Smooth muscle cell (in vitro differentiated cells): ENCODE results near the gene CGB3. TPM values are rescaled to one million over a fixed set of nuclear protein-coding genes. Genes with fewer than 3 reads are reported as not detected.

Experiments used
- DNase-seq: peaks from one replicate; lab custom pipeline; 2025; ENCODE audit not compliant: unreplicated experiment; lab: John Stamatoyannopoulos, UW
- H2AFZ ChIP-seq: fragments of 200-600 bp; sonication (generic); 2 replicates; pipeline ENCODE4 v1.6.0; 2016; ENCODE audit warnings: antibody characterized with exemption, low read depth, mild to moderate bottlenecking
- H3F3A ChIP-seq: fragments of 200-600 bp; sonication (generic); 2 replicates; pipeline ENCODE4 v1.6.0; 2017; ENCODE audit warnings: antibody characterized with exemption, low read depth
- H3K27ac ChIP-seq: fragments of 200-600 bp; sonication (generic); 2 replicates; pipeline ENCODE4 v1.5.1; 2016; ENCODE audit warnings: low read depth, mild to moderate bottlenecking
- H3K27me3 ChIP-seq: fragments of 200-600 bp; sonication (generic); 2 replicates; pipeline ENCODE4 v1.6.1; 2016; ENCODE audit warnings: low read depth, mild to moderate bottlenecking
- H3K36me3 ChIP-seq: fragments of 200-600 bp; sonication (generic); 2 replicates; pipeline ENCODE4 v1.5.1; 2016; ENCODE audit warnings: low read depth
- H3K4me1 ChIP-seq: fragments of 200-600 bp; sonication (generic); 2 replicates; pipeline ENCODE4 v1.5.1; 2016; ENCODE audit warnings: low read depth
- H3K4me2 ChIP-seq: fragments of 200-600 bp; sonication (generic); 2 replicates; pipeline ENCODE4 v1.6.0; 2016; ENCODE audit warnings: mild to moderate bottlenecking
- H3K4me3 ChIP-seq: fragments of 200-600 bp; sonication (generic); 2 replicates; pipeline ENCODE4 v1.5.1; 2016; ENCODE audit warnings: mild to moderate bottlenecking
- H3K79me2 ChIP-seq: fragments of 200-600 bp; sonication (generic); 2 replicates; pipeline ENCODE4 v1.6.0; 2016; ENCODE audit warnings: low read depth, mild to moderate bottlenecking
- H3K9ac ChIP-seq: fragments of 200-600 bp; sonication (generic); 2 replicates; pipeline ENCODE4 v1.6.0; 2016; ENCODE audit warnings: low read depth
- H3K9me3 ChIP-seq: fragments of 200-600 bp; sonication (generic); replicated peaks from 2 replicates; pipeline ENCODE4 v1.5.1; 2016; ENCODE audit warnings: low read depth
- H4K20me1 ChIP-seq: fragments of 200-600 bp; sonication (generic); 2 replicates; pipeline ENCODE4 v1.6.0; 2016; ENCODE audit warnings: low read depth
- CTCF ChIP-seq: fragments of 200-600 bp; sonication (generic); IDR thresholded peaks from 2 replicates; pipeline ENCODE4 v1.5.1; 2017; ENCODE audit warnings: borderline replicate concordance, mild to moderate bottlenecking, antibody characterized with exemption; ENCODE audit not compliant: insufficient read depth, poor library complexity, severe bottlenecking
- WGBS: methylation state at CpG from one replicate; pipeline ENCODE4 v1.1.7; 2016; ENCODE audit warnings: low lambda C conversion rate; 5-methylcytosine and 5-hydroxymethylcytosine counted together
- polyA plus RNA-seq: library from polyadenylated mRNA; unstranded; fragments of >200 nt; fragmentation: Nextera tagmentation; extraction: Ambion mirVana; gene quantifications from 2 replicates; pipeline ENCODE4 v1.2.1, GENCODE V29; 2016
- total RNA-seq: library from RNA; depleted of rRNA; stranded (reverse); fragments of >200 nt; gene quantifications from 2 replicates; pipeline ENCODE4 v1.2.3, GENCODE V29; 2014

CGB3 gene
- total and polyA plus RNA-seq, 2 experiments from 2014 or later: 0.45 TPM; not detected in 1

DNA sequence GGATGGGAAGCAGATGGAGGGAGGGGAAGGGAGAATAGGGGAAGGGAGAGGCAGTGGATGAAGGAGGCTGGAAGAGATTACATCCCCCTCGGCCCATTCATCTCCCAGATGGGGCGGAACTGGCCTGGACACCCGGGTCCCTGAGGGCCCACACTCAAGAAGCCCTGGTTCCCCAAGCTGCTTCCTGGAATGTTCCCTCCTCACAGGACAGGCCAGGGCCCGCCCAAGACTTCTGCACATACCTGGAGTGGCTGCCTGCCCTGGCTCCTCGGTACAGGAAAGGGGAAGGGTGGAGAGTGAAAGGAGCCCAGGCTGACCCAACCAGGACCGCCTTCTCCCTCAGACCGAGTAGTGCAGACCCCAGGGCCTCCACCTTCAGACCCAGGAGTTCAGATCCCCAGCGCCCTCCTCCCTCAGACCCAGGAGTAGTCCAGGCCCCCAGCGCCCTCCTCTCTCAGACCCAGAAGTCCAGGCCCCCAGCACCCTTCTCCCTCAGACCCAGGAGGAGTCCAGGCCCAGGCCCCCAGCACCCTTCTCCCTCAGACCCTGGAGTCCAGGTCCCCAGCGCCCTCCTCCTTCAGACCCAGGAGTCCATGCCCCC, 40.0 kb upstream of the CGB3 start:
- no peak overlapping the region for H3K9ac ChIP-seq

DNA sequence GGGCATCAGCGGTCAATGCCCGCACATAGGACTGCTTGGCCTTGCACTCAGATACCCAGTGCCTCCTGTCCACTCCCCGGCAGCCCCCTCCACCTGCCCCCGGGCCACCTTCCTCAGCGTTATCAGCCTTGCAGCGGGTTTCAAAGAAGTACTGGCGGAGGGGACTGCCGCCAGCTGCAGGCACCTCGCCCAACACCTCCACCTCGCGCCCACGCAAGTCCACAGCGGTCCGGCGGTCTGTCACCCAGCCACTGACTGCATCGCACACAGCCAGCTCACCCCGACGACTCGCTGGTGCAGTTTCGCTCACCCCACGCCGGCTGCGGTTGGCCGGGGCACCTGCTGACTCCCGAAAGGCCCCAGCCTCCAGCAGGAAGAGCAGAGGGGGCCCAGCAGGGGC, 37.3 kb upstream of the CGB3 start:
- H3K27me3 ChIP-seq: no peaks in the 10 kb centered on the region
- TF ChIP-seq CTCF: no peak
- H3K9me3 ChIP-seq: no peaks in the 10 kb centered on the region
- no peak overlapping the region for H2AFZ ChIP-seq
- peaks cover 19% of the 10 kb centered on the region for H3K4me1 ChIP-seq
- peaks cover 15% of the 10 kb centered on the region for H4K20me1 ChIP-seq
- H3K9ac ChIP-seq: no peak overlapping the region
- no peaks in the 10 kb centered on the region for H3F3A ChIP-seq
- DNase-seq: no peak
- no peak overlapping the region for H3K27ac ChIP-seq
- no peaks in the 10 kb centered on the region for H3K36me3 ChIP-seq
- no peaks in the 10 kb centered on the region for H3K79me2 ChIP-seq
- no peak overlapping the region for H3K4me2 ChIP-seq
- 88% methylated on average over 25 of the region's 25 CpGs for WGBS
- no peak overlapping the region for H3K4me3 ChIP-seq

More for the DNA sequence above, 40.0 kb upstream of the CGB3 start:
- no peaks in the 10 kb centered on the region for H3K27me3 ChIP-seq
- peak overlapping the region; percentile 53 for H3K4me3 ChIP-seq
- peaks cover 16% of the 10 kb centered on the region for H3K4me1 ChIP-seq
- no peaks in the 10 kb centered on the region for H3K36me3 ChIP-seq
- WGBS: 56% methylated on average over 8 of the region's 10 CpGs
- H3K79me2 ChIP-seq: no peaks in the 10 kb centered on the region
- peaks cover 6% of the 10 kb centered on the region for H4K20me1 ChIP-seq
- H3K4me2 ChIP-seq: peak overlapping the region; percentile 81
- no peak for DNase-seq
- H3K27ac ChIP-seq: no peak overlapping the region
- no peak for TF ChIP-seq CTCF
- no peak overlapping the region for H2AFZ ChIP-seq
- H3K9me3 ChIP-seq: no peaks in the 10 kb centered on the region
- no peaks in the 10 kb centered on the region for H3F3A ChIP-seq

DNA sequence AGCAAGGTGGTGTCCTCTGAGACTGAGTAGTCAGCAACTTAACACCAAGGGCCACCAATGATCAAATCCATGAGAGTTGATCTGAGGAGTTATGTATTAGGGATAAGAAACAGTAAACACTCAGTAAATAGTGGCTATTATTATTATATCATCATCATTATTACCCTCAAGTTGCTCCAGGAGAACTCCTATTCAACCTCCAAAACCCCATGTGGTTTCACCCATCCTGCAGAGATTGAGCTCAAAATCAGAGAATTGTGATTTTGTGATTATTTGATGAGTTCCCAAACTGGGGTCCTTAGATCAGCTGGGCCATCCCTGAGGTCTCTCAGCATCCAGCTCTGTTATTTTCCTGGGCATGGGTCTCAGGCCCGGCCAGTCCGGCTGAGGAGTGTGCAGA, 36.9 kb upstream of the CGB3 start:
- Histone ChIP-seq H3K36me3 (no peaks in the 10 kb centered on the region), H3K4me1 (peaks cover 19% of the 10 kb centered on the region), H3K9ac (no peak overlapping the region), H2AFZ (no peak overlapping the region), H3K4me2 (no peak overlapping the region), H3K27ac (no peak overlapping the region), H3F3A (no peaks in the 10 kb centered on the region), H3K79me2 (no peaks in the 10 kb centered on the region), H3K4me3 (no peak overlapping the region), H3K27me3 (no peaks in the 10 kb centered on the region), H3K9me3 (no peaks in the 10 kb centered on the region), H4K20me1 (peaks cover 15% of the 10 kb centered on the region)
- 93% methylated on average over 2 of the region's 2 CpGs for WGBS
- TF ChIP-seq CTCF: no peak
- DNase-seq: no peak

DNA sequence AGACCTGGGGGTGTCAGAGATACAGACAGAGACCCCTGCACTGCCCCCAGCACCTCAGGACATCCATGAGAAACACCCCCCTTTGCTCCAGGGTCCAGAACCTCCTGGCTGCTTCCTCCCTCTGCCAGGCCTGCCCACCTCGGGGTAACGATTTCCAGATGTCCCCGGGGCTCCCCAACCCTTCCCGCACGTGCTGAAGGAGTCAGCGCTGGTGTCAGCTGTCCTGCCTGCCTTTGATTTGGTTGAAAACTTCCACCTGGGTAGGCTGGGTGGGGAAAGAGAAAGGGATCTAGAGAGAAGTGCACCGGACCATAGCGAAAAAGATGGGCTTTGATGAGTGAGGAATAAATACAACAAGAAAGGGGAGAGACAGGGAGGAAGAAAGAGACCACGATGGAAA, 34.9 kb upstream of the CGB3 start:
- H3K9me3 ChIP-seq: no peaks in the 10 kb centered on the region
- no peak overlapping the region for H3K27ac ChIP-seq
- H3K9ac ChIP-seq: no peak overlapping the region
- WGBS: 83% methylated on average over 9 of the region's 9 CpGs
- no peaks in the 10 kb centered on the region for H3K27me3 ChIP-seq
- no peak overlapping the region for H3K4me2 ChIP-seq
- no peak overlapping the region for H2AFZ ChIP-seq
- no peaks in the 10 kb centered on the region for H3K79me2 ChIP-seq
- no peak for DNase-seq
- H4K20me1 ChIP-seq: peaks cover 15% of the 10 kb centered on the region
- no peak for TF ChIP-seq CTCF
- no peak overlapping the region for H3K4me3 ChIP-seq
- H3F3A ChIP-seq: no peaks in the 10 kb centered on the region
- H3K36me3 ChIP-seq: no peaks in the 10 kb centered on the region
- peaks cover 4% of the 10 kb centered on the region for H3K4me1 ChIP-seq
